ENCODE measurements around the gene CIAO2B.

- TF ChIP-seq CTCF (IDR thresholded peaks at IDR 0.05; ENCODE audit: insufficient read depth, low read length): no peak
- no peak for TF ChIP-seq POLR2AphosphoS5 (IDR thresholded peaks at IDR 0.05; ENCODE audit: low read depth)
- TF ChIP-seq REST (IDR thresholded peaks at IDR 0.05; ENCODE audit: insufficient replicate concordance, low read depth): no peak
Measured at GRCh38 chr16:66952430-66953110, 18.4 kb upstream of the CIAO2B start.
